ENCODE data around the gene PRKAR2A. TPM values are rescaled to one million over a fixed set of nuclear protein-coding genes. Genes with fewer than 3 reads are reported as not detected.

PRKAR2A gene
- total and polyA plus RNA-seq, 9 of the 15 experiments (the other 6 are each of a cell fraction or from before 2014, with no cell fraction given): 15.9 to 84.5 (median 37.6) TPM

DNA sequence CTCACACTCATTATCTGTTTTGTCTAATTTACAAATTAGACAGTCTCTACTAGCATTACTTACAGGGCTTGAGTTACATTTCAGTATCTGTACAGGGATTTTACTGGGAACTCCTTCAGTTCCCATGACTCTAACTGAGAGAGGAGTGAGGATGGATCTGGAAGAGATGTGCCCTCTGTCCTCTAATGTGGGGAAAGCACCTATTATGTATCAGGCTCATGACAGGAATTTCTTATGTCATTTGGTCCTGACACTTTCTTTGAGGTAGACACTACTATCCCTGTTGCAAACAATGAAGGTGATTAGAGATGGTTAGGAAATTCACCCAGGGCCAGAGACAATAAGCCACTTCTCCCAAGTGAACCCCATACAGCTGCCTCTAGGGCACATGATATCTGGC, 151.1 kb downstream of the PRKAR2A start:
- DNase-seq (ENCODE audit: extremely low read depth in 1 of 4, low spot score in 3 of 4) (no peak), ATAC-seq (no peak), FAIRE-seq (no peak)
- CTCF ChIA-PET (ENCODE audit: low intra/inter-chr PET ratio): no interaction called here
- in situ Hi-C loops (cut with MboI) (no loop called here), intact Hi-C loops (cut with micrococcal nuclease) (no loop called here)
- Histone ChIP-seq H3K9me3 (replicated peaks; ENCODE audit: control insufficient read depth, insufficient read depth, low read depth, low read length) (no peaks in the 10 kb centered on the region), H3K9ac (ENCODE audit: insufficient read depth in 1 of 2, low read depth in 2 of 2, low read length in 2 of 2) (no peak overlapping the region), H3K4me3 (no peak overlapping the region), H4K20me1 (replicated peaks; ENCODE audit: control insufficient read depth, insufficient read depth, low read length) (no peaks in the 10 kb centered on the region; the same call in 1 of the 2 replicates), H3K4me1 (replicated peaks in 1 of 2; ENCODE audit: control insufficient read depth in 2 of 2, insufficient read depth in 2 of 2, low read length in 2 of 2) (0 out of 5 replicates have a peak, but pooled peaks cover 0 to 4% of the 10 kb centered on the region in 2 experiments), H3K79me2 (ENCODE audit: control insufficient read depth, insufficient read depth, low read length) (peaks cover 56% of the 10 kb centered on the region), H3K4me2 (ENCODE audit: insufficient read depth, low read length) (no peak overlapping the region), H3K36me3 (ENCODE audit: control insufficient read depth, insufficient read depth, low read length) (peaks cover 67% of the 10 kb centered on the region), H3K27ac (ENCODE audit: extremely low read depth, low read depth, low read length) (no peak overlapping the region), H3K27me3 (ENCODE audit: control insufficient read depth in 2 of 2, insufficient read depth in 2 of 2, low read length in 2 of 2) (no peaks in the 10 kb centered on the region), H3K9me1 (ENCODE audit: control insufficient read depth, insufficient read depth, low read length) (no peaks in the 10 kb centered on the region), H2AFZ (ENCODE audit: low read depth, low read length) (no peak overlapping the region)
- BruUV-seq (replicated peaks): no TSS peak
- TF ChIP-seq WHSC1 (IDR thresholded peaks at IDR 0.05; ENCODE audit: low read length) (no peak), EWSR1 (IDR thresholded peaks at IDR 0.05; ENCODE audit: borderline replicate concordance, low read depth, partially characterized antibody) (no peak)
- TF ChIP-seq, protein P1, sequence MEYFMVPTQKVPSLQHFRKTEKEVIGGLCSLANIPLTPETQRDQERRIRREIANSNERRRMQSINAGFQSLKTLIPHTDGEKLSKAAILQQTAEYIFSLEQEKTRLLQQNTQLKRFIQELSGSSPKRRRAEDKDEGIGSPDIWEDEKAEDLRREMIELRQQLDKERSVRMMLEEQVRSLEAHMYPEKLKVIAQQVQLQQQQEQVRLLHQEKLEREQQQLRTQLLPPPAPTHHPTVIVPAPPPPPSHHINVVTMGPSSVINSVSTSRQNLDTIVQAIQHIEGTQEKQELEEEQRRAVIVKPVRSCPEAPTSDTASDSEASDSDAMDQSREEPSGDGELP (CRISPR knock-in tag; IDR thresholded peaks at IDR 0.05; ENCODE audit: borderline replicate concordance): no peak
- POLR2A ChIA-PET: interaction anchor here (0.8 to 1.7 kb wide), 4 partner anchors 10 to 227 kb away, joined by 3 to 8 read pairs (median 4); no protein-coding TSS in a partner anchor

Other genes starting within 250 kb of the PRKAR2A start
Only the 7 nearest of the 14 such genes appear.
- gene NCKIPSD, start 162.0 kb downstream of the PRKAR2A start, total RNA-seq (2014; rRNA removed): 12.3 and 18.7 TPM in 2 replicates
- 4.1 and 6.3 TPM in 2 replicates for gene NCKIPSD, start 162.0 kb downstream of the PRKAR2A start, total RNA-seq (2014; rRNA removed; fragmentation: Illumina TruSeq; extraction: Trizol)
- 9.7 and 10.0 TPM in 2 replicates for gene NCKIPSD, start 162.0 kb downstream of the PRKAR2A start, total RNA-seq (2015; rRNA removed; fragmentation: Illumina TruSeq; extraction: Trizol)
- gene NCKIPSD, start 162.0 kb downstream of the PRKAR2A start, total RNA-seq (2021): 17.3 and 20.1 TPM in 2 replicates
- gene NCKIPSD, start 162.0 kb downstream of the PRKAR2A start, polyA plus RNA-seq (2011; rRNA removed): 24.4 and 35.6 TPM in 2 replicates
- gene NCKIPSD, start 162.0 kb downstream of the PRKAR2A start, polyA plus RNA-seq (2014; fragmentation: Illumina TruSeq; extraction: Trizol): 15.0 and 16.2 TPM in 2 replicates
- gene NCKIPSD, start 162.0 kb downstream of the PRKAR2A start, polyA plus RNA-seq (2014; fragmentation: Nextera tagmentation; extraction: Ambion mirVana): 1 to 10 TPM in 1 of 2 experiments, under 1 TPM in 1; 0.49 to 1.7 TPM
- gene NCKIPSD, start 162.0 kb downstream of the PRKAR2A start, polyA plus RNA-seq (2014; rRNA removed): 17.8 and 21.4 TPM in 2 replicates
- gene IP6K2, start 130.7 kb downstream of the PRKAR2A start, total RNA-seq (2014; rRNA removed): 46.1 and 50.4 TPM in 2 replicates
- gene IP6K2, start 130.7 kb downstream of the PRKAR2A start, total RNA-seq (2014; rRNA removed; fragmentation: Illumina TruSeq; extraction: Trizol): 37.6 and 38.9 TPM in 2 replicates
- 46.9 and 48.8 TPM in 2 replicates for gene IP6K2, start 130.7 kb downstream of the PRKAR2A start, total RNA-seq (2015; rRNA removed; fragmentation: Illumina TruSeq; extraction: Trizol)
- gene IP6K2, start 130.7 kb downstream of the PRKAR2A start, total RNA-seq (2021): 41.3 and 48.0 TPM in 2 replicates
- gene IP6K2, start 130.7 kb downstream of the PRKAR2A start, polyA plus RNA-seq (2011; rRNA removed): 60.2 and 102 TPM in 2 replicates
- gene IP6K2, start 130.7 kb downstream of the PRKAR2A start, polyA plus RNA-seq (2014; fragmentation: Illumina TruSeq; extraction: Trizol): 57.1 and 79.3 TPM in 2 replicates
- 10 to 100 TPM; 19.6 to 26.3 TPM for gene IP6K2, start 130.7 kb downstream of the PRKAR2A start, polyA plus RNA-seq (2014; fragmentation: Nextera tagmentation; extraction: Ambion mirVana)
- gene IP6K2, start 130.7 kb downstream of the PRKAR2A start, polyA plus RNA-seq (2014; rRNA removed): 69.6 and 78.1 TPM in 2 replicates
- gene SLC25A20, start 51.0 kb upstream of the PRKAR2A start, total RNA-seq (2014; rRNA removed): 14.3 and 22.3 TPM in 2 replicates
- gene SLC25A20, start 51.0 kb upstream of the PRKAR2A start, total RNA-seq (2014; rRNA removed; fragmentation: Illumina TruSeq; extraction: Trizol): 28.5 and 29.1 TPM in 2 replicates
- 22.1 and 24.2 TPM in 2 replicates for gene SLC25A20, start 51.0 kb upstream of the PRKAR2A start, total RNA-seq (2015; rRNA removed; fragmentation: Illumina TruSeq; extraction: Trizol)
- gene SLC25A20, start 51.0 kb upstream of the PRKAR2A start, total RNA-seq (2021): 15.9 and 17.8 TPM in 2 replicates
- gene SLC25A20, start 51.0 kb upstream of the PRKAR2A start, polyA plus RNA-seq (2011; rRNA removed): 30.9 and 48.1 TPM in 2 replicates
- gene SLC25A20, start 51.0 kb upstream of the PRKAR2A start, polyA plus RNA-seq (2014; fragmentation: Illumina TruSeq; extraction: Trizol): 25.1 and 25.4 TPM in 2 replicates
- 10 to 100 TPM; 19.0 to 20.9 TPM for gene SLC25A20, start 51.0 kb upstream of the PRKAR2A start, polyA plus RNA-seq (2014; fragmentation: Nextera tagmentation; extraction: Ambion mirVana)
- 21.6 and 30.4 TPM in 2 replicates for gene SLC25A20, start 51.0 kb upstream of the PRKAR2A start, polyA plus RNA-seq (2014; rRNA removed)
- gene ARIH2, start 71.0 kb upstream of the PRKAR2A start, total RNA-seq (2014; rRNA removed): 114 and 120 TPM in 2 replicates
- gene ARIH2, start 71.0 kb upstream of the PRKAR2A start, total RNA-seq (2014; rRNA removed; fragmentation: Illumina TruSeq; extraction: Trizol): 112 and 138 TPM in 2 replicates
- 95.9 and 97.0 TPM in 2 replicates for gene ARIH2, start 71.0 kb upstream of the PRKAR2A start, total RNA-seq (2015; rRNA removed; fragmentation: Illumina TruSeq; extraction: Trizol)
- 110 and 118 TPM in 2 replicates for gene ARIH2, start 71.0 kb upstream of the PRKAR2A start, total RNA-seq (2021)
- 101 and 110 TPM in 2 replicates for gene ARIH2, start 71.0 kb upstream of the PRKAR2A start, polyA plus RNA-seq (2011; rRNA removed)
- 105 and 108 TPM in 2 replicates for gene ARIH2, start 71.0 kb upstream of the PRKAR2A start, polyA plus RNA-seq (2014; fragmentation: Illumina TruSeq; extraction: Trizol)
- 10 to 100 TPM; 27.0 to 27.3 TPM for gene ARIH2, start 71.0 kb upstream of the PRKAR2A start, polyA plus RNA-seq (2014; fragmentation: Nextera tagmentation; extraction: Ambion mirVana)
- 107 and 128 TPM in 2 replicates for gene ARIH2, start 71.0 kb upstream of the PRKAR2A start, polyA plus RNA-seq (2014; rRNA removed)
- 0.23 and 0.33 TPM in 2 replicates for gene P4HTM, start 142.4 kb upstream of the PRKAR2A start, total RNA-seq (2014; rRNA removed)
- gene P4HTM, start 142.4 kb upstream of the PRKAR2A start, total RNA-seq (2014; rRNA removed; fragmentation: Illumina TruSeq; extraction: Trizol): 0.25 and 0.32 TPM in 2 replicates
- 0.14 TPM in 1 of 2 replicates, not detected in the other for gene P4HTM, start 142.4 kb upstream of the PRKAR2A start, total RNA-seq (2015; rRNA removed; fragmentation: Illumina TruSeq; extraction: Trizol)
- 0.27 and 0.66 TPM in 2 replicates for gene P4HTM, start 142.4 kb upstream of the PRKAR2A start, total RNA-seq (2021)
- gene P4HTM, start 142.4 kb upstream of the PRKAR2A start, polyA plus RNA-seq (2011; rRNA removed): 0.30 and 0.47 TPM in 2 replicates
- 0.09 and 0.29 TPM in 2 replicates for gene P4HTM, start 142.4 kb upstream of the PRKAR2A start, polyA plus RNA-seq (2014; fragmentation: Illumina TruSeq; extraction: Trizol)
- gene P4HTM, start 142.4 kb upstream of the PRKAR2A start, polyA plus RNA-seq (2014; fragmentation: Nextera tagmentation; extraction: Ambion mirVana): not detected
- gene P4HTM, start 142.4 kb upstream of the PRKAR2A start, polyA plus RNA-seq (2014; rRNA removed): 0.22 and 0.29 TPM in 2 replicates
- gene WDR6, start 159.5 kb upstream of the PRKAR2A start, total RNA-seq (2014; rRNA removed): 33.7 and 43.1 TPM in 2 replicates
- 29.7 and 40.0 TPM in 2 replicates for gene WDR6, start 159.5 kb upstream of the PRKAR2A start, total RNA-seq (2014; rRNA removed; fragmentation: Illumina TruSeq; extraction: Trizol)
- gene WDR6, start 159.5 kb upstream of the PRKAR2A start, total RNA-seq (2015; rRNA removed; fragmentation: Illumina TruSeq; extraction: Trizol): 44.7 and 46.7 TPM in 2 replicates
- gene WDR6, start 159.5 kb upstream of the PRKAR2A start, total RNA-seq (2021): 90.4 and 90.6 TPM in 2 replicates
- gene WDR6, start 159.5 kb upstream of the PRKAR2A start, polyA plus RNA-seq (2011; rRNA removed): 47.6 and 69.8 TPM in 2 replicates
- 73.7 and 77.8 TPM in 2 replicates for gene WDR6, start 159.5 kb upstream of the PRKAR2A start, polyA plus RNA-seq (2014; fragmentation: Illumina TruSeq; extraction: Trizol)
- gene WDR6, start 159.5 kb upstream of the PRKAR2A start, polyA plus RNA-seq (2014; fragmentation: Nextera tagmentation; extraction: Ambion mirVana): 10 to 100 TPM in 1 of 2 experiments, 1 to 10 TPM in 1; 8.9 to 14.2 TPM
- 60.4 and 66.9 TPM in 2 replicates for gene WDR6, start 159.5 kb upstream of the PRKAR2A start, polyA plus RNA-seq (2014; rRNA removed)
- 15.7 and 18.0 TPM in 2 replicates for gene DALRD3, start 170.7 kb upstream of the PRKAR2A start, total RNA-seq (2014; rRNA removed)
- gene DALRD3, start 170.7 kb upstream of the PRKAR2A start, total RNA-seq (2014; rRNA removed; fragmentation: Illumina TruSeq; extraction: Trizol): 8.4 and 11.6 TPM in 2 replicates
- 10.6 and 11.9 TPM in 2 replicates for gene DALRD3, start 170.7 kb upstream of the PRKAR2A start, total RNA-seq (2015; rRNA removed; fragmentation: Illumina TruSeq; extraction: Trizol)
- gene DALRD3, start 170.7 kb upstream of the PRKAR2A start, total RNA-seq (2021): 15.7 and 16.0 TPM in 2 replicates
- gene DALRD3, start 170.7 kb upstream of the PRKAR2A start, polyA plus RNA-seq (2011; rRNA removed): 30.5 and 31.3 TPM in 2 replicates
- gene DALRD3, start 170.7 kb upstream of the PRKAR2A start, polyA plus RNA-seq (2014; fragmentation: Illumina TruSeq; extraction: Trizol): 14.4 and 15.9 TPM in 2 replicates
- 1 to 10 TPM; 6.6 to 7.2 TPM for gene DALRD3, start 170.7 kb upstream of the PRKAR2A start, polyA plus RNA-seq (2014; fragmentation: Nextera tagmentation; extraction: Ambion mirVana)
- gene DALRD3, start 170.7 kb upstream of the PRKAR2A start, polyA plus RNA-seq (2014; rRNA removed): 18.3 and 20.5 TPM in 2 replicates

Data from K562 (cell line).